Astrocyte (in vitro differentiated cells and primary cell): Measurements from ENCODE around the gene TENM3.

Source experiments
- CTCF ChIP-seq: IDR thresholded peaks from 2 replicates; pipeline ENCODE4 v1.5.1; 2011; ENCODE audit warnings: low read depth, mild to moderate bottlenecking, inconsistent platforms, low read length, moderate library complexity; ENCODE audit not compliant: insufficient read depth
- EZH2 ChIP-seq: IDR thresholded peaks from 2 replicates; pipeline ENCODE4 v1.6.1; 2012; ENCODE audit warnings: mild to moderate bottlenecking, low read length, inconsistent platforms; ENCODE audit not compliant: insufficient read depth

DNA sequence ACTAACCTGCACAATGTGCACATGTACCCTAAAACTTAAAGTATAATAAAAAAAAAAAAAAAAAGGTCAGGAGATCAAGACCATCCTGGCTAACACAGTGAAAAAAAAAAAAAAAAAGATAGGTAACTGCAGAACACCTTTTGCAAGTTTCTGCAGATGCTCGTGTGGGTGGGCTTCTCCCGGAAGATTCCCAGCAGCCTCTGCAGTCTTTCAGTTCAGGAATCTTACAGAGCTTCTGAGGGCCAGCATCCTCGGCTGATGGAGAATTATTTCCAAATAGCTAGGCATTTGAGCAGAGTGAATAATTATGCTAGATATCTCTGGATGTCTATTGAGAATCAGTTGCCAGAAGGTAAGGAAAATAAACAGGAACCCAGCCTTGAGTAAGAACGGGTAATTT, 373.3 kb downstream of the TENM3 start:
- TF ChIP-seq CTCF = no peak
- no peak for TF ChIP-seq EZH2
